Panc1 (cell line): ENCODE measurements around the gene CBX8. TPM values are rescaled to one million over a fixed set of nuclear protein-coding genes. Genes with fewer than 3 reads are reported as not detected.

Experiments used
- ATAC-seq: fragments of 200-7000 bp; cut with Tn5 transposase; 2 replicates; pipeline ENCODE4 v1.9.1; 2020; ENCODE audit warnings: mild to moderate bottlenecking, moderate library complexity
- BruUV-seq: library from RNA; stranded (reverse); fragments of 400-500 nt; replicated peaks from 2 replicates; lab custom pipeline; 2021; lab: Mats Ljungman, UMichigan
- CTCF ChIA-PET: fragments of 300-600 bp; sonication (Branson Sonifier 250); formaldehyde crosslinking; loops from one replicate; lab custom pipeline; 2022; ENCODE audit warnings: antibody characterized with exemption; lab: Charles Lee
- POLR2A ChIA-PET: fragments of 300-600 bp; sonication (Branson Sonifier 250); formaldehyde crosslinking; loops from one replicate; lab custom pipeline; 2022; ENCODE audit warnings: antibody characterized with exemption; lab: Charles Lee
- DNase-seq: peaks from one replicate; pipeline ENCODE4 v3.0.0-alpha.2; 2010; ENCODE audit warnings: low read depth, low spot score
- H3K27ac ChIP-seq: 2 replicates; pipeline ENCODE4 v1.5.1; 2011; ENCODE audit warnings: mild to moderate bottlenecking, low read length, inconsistent platforms
- H3K27me3 ChIP-seq: fragments of 200-500 bp; sonication (Bioruptor generic); 2 replicates; pipeline ENCODE4 v1.6.0; 2014; ENCODE audit warnings: low read length, inconsistent platforms; ENCODE audit not compliant: control insufficient read depth, insufficient read depth
- H3K36me3 ChIP-seq: fragments of 200-500 bp; sonication (Bioruptor generic); 2 replicates; pipeline ENCODE4 v1.5.1; 2014; ENCODE audit warnings: inconsistent platforms, mild to moderate bottlenecking, low read length, moderate library complexity; ENCODE audit not compliant: control insufficient read depth, insufficient read depth
- H3K4me1 ChIP-seq: 2 replicates; pipeline ENCODE4 v1.5.1; 2011; ENCODE audit warnings: inconsistent platforms, mild to moderate bottlenecking, low read length, moderate library complexity; ENCODE audit not compliant: control insufficient read depth, insufficient read depth
- H3K4me3 ChIP-seq, 2 experiments: 2 replicates each; pipeline ENCODE4 v1.5.1; 2011 to 2012; ENCODE audit warnings: low read depth in 2 of 2, low read length in 2 of 2, mild to moderate bottlenecking in 2 of 2, inconsistent platforms in 1 of 2, moderate library complexity in 1 of 2
- H3K9me3 ChIP-seq: fragments of 200-500 bp; sonication (Bioruptor generic); 2 replicates; pipeline ENCODE4 v1.5.1; 2014; ENCODE audit warnings: low read depth, mild to moderate bottlenecking, inconsistent platforms, low read length, moderate library complexity; ENCODE audit not compliant: control insufficient read depth, insufficient read depth
- CTCF ChIP-seq: fragments of 450-650 bp; IDR thresholded peaks from 2 replicates; pipeline ENCODE4 v1.5.1; 2017; ENCODE audit warnings: mild to moderate bottlenecking
- POLR2AphosphoS5 ChIP-seq: IDR thresholded peaks from 2 replicates; pipeline ENCODE4 v1.6.1; 2012; ENCODE audit warnings: mild to moderate bottlenecking, low read depth, low read length, moderate library complexity
- REST ChIP-seq, 2 experiments: IDR thresholded peaks; 2 replicates each; pipeline ENCODE4 v1.6.1; 2011 to 2012; ENCODE audit warnings: low read depth in 2 of 2, control low read depth in 1 of 2, low read length in 1 of 2, mild to moderate bottlenecking in 1 of 2, moderate library complexity in 1 of 2; ENCODE audit not compliant: insufficient read depth in 1 of 2
- SIN3A ChIP-seq: IDR thresholded peaks from 2 replicates; pipeline ENCODE4 v1.6.1; 2012; ENCODE audit warnings: low read depth, mild to moderate bottlenecking, low read length, moderate library complexity, borderline replicate concordance; ENCODE audit not compliant: insufficient read depth
- TCF7L2 ChIP-seq: IDR thresholded peaks from 2 replicates; pipeline ENCODE4 v1.6.1; 2011; ENCODE audit warnings: mild to moderate bottlenecking, low read depth, low read length, inconsistent platforms
- in situ Hi-C: cut with HindIII; loops from 2 replicates; pipeline ENCODE4 v1.10.0; 2016; ENCODE audit warnings: low sequenced_read_pairs, low pct_unique_long_range_greater_than_20kb
- intact Hi-C: fragments of 100-400 bp; cut with micrococcal nuclease; formaldehyde crosslinking; loops from one replicate; pipeline ENCODE4 v1.10.0; 2022; ENCODE audit not compliant: unreplicated experiment
- total RNA-seq: library from RNA; stranded (reverse); gene quantifications from one replicate; pipeline ENCODE4 v1.2.1, GENCODE V29; 2021; ENCODE audit not compliant: unreplicated experiment

The CBX8 gene
- total RNA-seq, 1 experiment from 2014 or later, result 15.3 TPM

- POLR2A ChIA-PET, result interaction anchor here (0.6 kb wide), 1 partner anchor 1487 kb away, joined by 6 read pairs; no protein-coding TSS in a partner anchor
- Histone ChIP-seq H3K27me3 (no peaks in the 10 kb centered on the region), H3K27ac (peak overlapping the region; percentile 59; the same call in 1 of the 2 replicates), H3K9me3 (no peaks in the 10 kb centered on the region), H3K4me1 (peaks cover 40% of the 10 kb centered on the region), H3K36me3 (peaks cover 7% of the 10 kb centered on the region; the same call in 1 of the 2 replicates), H3K4me3 (peak overlapping the region; percentile 17 to 23)
- in situ Hi-C loops (no loop called here), intact Hi-C loops (loop anchor here (10.0 kb wide), 1 partner anchor 74 kb away; no protein-coding TSS in a partner anchor)
- TF ChIP-seq CTCF (no peak), REST (IDR thresholded peaks at IDR 0.05; ENCODE audit: insufficient read depth in 1 of 2, low read depth in 2 of 2, low read length in 1 of 2) (no peak), POLR2AphosphoS5 (no peak), TCF7L2 (no peak), SIN3A (no peak)
- no peak for ATAC-seq
- no peak for DNase-seq
- no TSS peak for BruUV-seq
- CTCF ChIA-PET, result interaction anchor here (0.6 to 1.9 kb wide), 2 partner anchors 23 to 152 kb away, joined by 4 read pairs; no protein-coding TSS in a partner anchor
Measured at GRCh38 chr17:79840989-79841286, 44.1 kb upstream of the CBX8 start.

- DNase-seq, result no peak
- POLR2A ChIA-PET, result interaction anchor here (0.6 kb wide), 1 partner anchor 30 kb away, joined by 3 read pairs; no protein-coding TSS in a partner anchor
- Histone ChIP-seq H3K27ac (peak overlapping the region; percentile 86), H3K4me1 (peaks cover 42% of the 10 kb centered on the region), H3K4me3 (peak overlapping the region; percentile 47 to 50), H3K9me3 (no peaks in the 10 kb centered on the region), H3K36me3 (peaks cover 7% of the 10 kb centered on the region; the same call in 1 of the 2 replicates), H3K27me3 (no peaks in the 10 kb centered on the region)
- no TSS peak for BruUV-seq
- intact Hi-C loops, result loop anchor here (10.0 kb wide), 1 partner anchor 74 kb away; no protein-coding TSS in a partner anchor
- CTCF ChIA-PET, result interaction anchor here (0.6 to 1.9 kb wide), 3 partner anchors 22 to 153 kb away, joined by 4 to 11 read pairs (median 4); no protein-coding TSS in a partner anchor
- no peak for ATAC-seq
- in situ Hi-C loops, result no loop called here
- TF ChIP-seq SIN3A (no peak), POLR2AphosphoS5 (no peak), CTCF (no peak; the same call in 1 of the 2 replicates), TCF7L2 (no peak), REST (IDR thresholded peaks at IDR 0.05; ENCODE audit: insufficient read depth in 1 of 2, low read depth in 2 of 2, low read length in 1 of 2) (no peak)
Measured at GRCh38 chr17:79840269-79840988, 43.6 kb upstream of the CBX8 start.
